ENCODE data around the gene TEC.

GRCh38 chr4:48194971-48195370, 74.7 kb downstream of the TEC start:
- TF ChIP-seq CTCF (conservative IDR thresholded peaks at IDR 0.05; ENCODE audit: low read length) (no peak), EZH2phosphoT487 (IDR thresholded peaks at IDR 0.05; ENCODE audit: borderline replicate concordance) (no peak)

All from Loucy (cell line).